GM21423 (cell line): Measurements from ENCODE around the gene PACRG.

Experiments used
- ATAC-seq: cut with Tn5 transposase; IDR thresholded peaks from one replicate; pipeline ENCODE4 v1.9.1; 2021; ENCODE audit warnings: mild to moderate bottlenecking, moderate library complexity; ENCODE audit not compliant: unreplicated experiment

PACRG gene

GRCh38 chr6:162773996-162774395 is 46.2 kb downstream of the PACRG start:
- no peak for ATAC-seq

- ATAC-seq = no peak
These were observed 49.3 kb downstream of the PACRG start for GRCh38 chr6:162777091-162777490.

GRCh38 chr6:162778603-162779002 is 50.8 kb downstream of the PACRG start:
- no peak for ATAC-seq

GRCh38 chr6:162785632-162786242 is 58.0 kb downstream of the PACRG start:
- no peak for ATAC-seq

- no peak for ATAC-seq
These were observed 70.9 kb downstream of the PACRG start for GRCh38 chr6:162798546-162799266.

- no peak for ATAC-seq
These were observed 86.7 kb downstream of the PACRG start for GRCh38 chr6:162814426-162814973.

GRCh38 chr6:162817196-162817595 is 89.4 kb downstream of the PACRG start:
- no peak for ATAC-seq

GRCh38 chr6:162819284-162819683 is 91.5 kb downstream of the PACRG start:
- ATAC-seq = no peak

- ATAC-seq = no peak
These were observed 93.3 kb downstream of the PACRG start for GRCh38 chr6:162821102-162821501.

GRCh38 chr6:162825597-162825996 is 97.8 kb downstream of the PACRG start:
- no peak for ATAC-seq

- no peak for ATAC-seq
These were observed 101.4 kb downstream of the PACRG start for GRCh38 chr6:162829013-162829742.

GRCh38 chr6:162833776-162834175 is 106.0 kb downstream of the PACRG start:
- ATAC-seq = no peak

GRCh38 chr6:162845972-162846371 is 118.2 kb downstream of the PACRG start:
- ATAC-seq = no peak

- no peak for ATAC-seq
These were observed 118.9 kb downstream of the PACRG start for GRCh38 chr6:162846723-162847122.

- no peak for ATAC-seq
These were observed 121.5 kb downstream of the PACRG start for GRCh38 chr6:162849269-162849668.

GRCh38 chr6:162852192-162852591 is 124.4 kb downstream of the PACRG start:
- ATAC-seq = no peak

- ATAC-seq = no peak
These were observed 125.2 kb downstream of the PACRG start for GRCh38 chr6:162852840-162853577.

GRCh38 chr6:162854228-162854627 is 126.5 kb downstream of the PACRG start:
- no peak for ATAC-seq

GRCh38 chr6:162854734-162855191 is 127.0 kb downstream of the PACRG start:
- ATAC-seq = no peak

- no peak for ATAC-seq
These were observed 129.1 kb downstream of the PACRG start for GRCh38 chr6:162856885-162857284.

- no peak for ATAC-seq
These were observed 129.6 kb downstream of the PACRG start for GRCh38 chr6:162857326-162857725.
